A673 (cell line): ENCODE data around the gene ALOXE3.

ENCODE experiments used
- EZH2 ChIP-seq: fragments of 200-600 bp; sonication (generic); IDR thresholded peaks from 2 replicates; pipeline ENCODE4 v1.6.1; 2017; ENCODE audit warnings: borderline replicate concordance, low read depth, mild to moderate bottlenecking, mixed read lengths, antibody characterized with exemption, low read length; ENCODE audit not compliant: poor library complexity, severe bottlenecking
- TF ChIP-seq, protein P1 (sequence below): fragments of 300-800, 200-600 bp; sonication (generic); conservative IDR thresholded peaks from 2 replicates; pipeline ENCODE4 v1.5.1; 2017; ENCODE audit warnings: low read depth, mild to moderate bottlenecking, antibody characterized with exemption, low read length, moderate library complexity, mixed read lengths

- TF ChIP-seq, protein P1, sequence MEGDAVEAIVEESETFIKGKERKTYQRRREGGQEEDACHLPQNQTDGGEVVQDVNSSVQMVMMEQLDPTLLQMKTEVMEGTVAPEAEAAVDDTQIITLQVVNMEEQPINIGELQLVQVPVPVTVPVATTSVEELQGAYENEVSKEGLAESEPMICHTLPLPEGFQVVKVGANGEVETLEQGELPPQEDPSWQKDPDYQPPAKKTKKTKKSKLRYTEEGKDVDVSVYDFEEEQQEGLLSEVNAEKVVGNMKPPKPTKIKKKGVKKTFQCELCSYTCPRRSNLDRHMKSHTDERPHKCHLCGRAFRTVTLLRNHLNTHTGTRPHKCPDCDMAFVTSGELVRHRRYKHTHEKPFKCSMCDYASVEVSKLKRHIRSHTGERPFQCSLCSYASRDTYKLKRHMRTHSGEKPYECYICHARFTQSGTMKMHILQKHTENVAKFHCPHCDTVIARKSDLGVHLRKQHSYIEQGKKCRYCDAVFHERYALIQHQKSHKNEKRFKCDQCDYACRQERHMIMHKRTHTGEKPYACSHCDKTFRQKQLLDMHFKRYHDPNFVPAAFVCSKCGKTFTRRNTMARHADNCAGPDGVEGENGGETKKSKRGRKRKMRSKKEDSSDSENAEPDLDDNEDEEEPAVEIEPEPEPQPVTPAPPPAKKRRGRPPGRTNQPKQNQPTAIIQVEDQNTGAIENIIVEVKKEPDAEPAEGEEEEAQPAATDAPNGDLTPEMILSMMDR: no peak
- TF ChIP-seq EZH2: no peak
These were observed 24.0 kb upstream of the ALOXE3 start for GRCh38 chr17:8142158-8142886.
